HepG2 (cell line): ENCODE data around the gene MTA1. TPM values are rescaled to one million over a fixed set of nuclear protein-coding genes. Genes with fewer than 3 reads are reported as not detected.
A peak's percentile ranks its signal among the peaks of the same experiment; 100 is the strongest.

ENCODE experiments used
- CCDC6 ChIP-seq: sonication (generic); formaldehyde crosslinking; IDR thresholded peaks from 2 replicates; pipeline ENCODE4 v1.8.1; 2022; ENCODE audit warnings: mild to moderate bottlenecking, missing genetic modification reagents, moderate library complexity
- CREM ChIP-seq, 2 experiments: sonication (generic) in 1 of 2; formaldehyde crosslinking in 1 of 2; IDR thresholded peaks; 2 replicates each; pipeline versions ENCODE4 v1.4.0 to v1.6.1; 2016 to 2020; ENCODE audit warnings: antibody characterized with exemption in 1 of 2, mild to moderate bottlenecking in 1 of 2, missing genetic modification reagents in 1 of 2
- IRX3 ChIP-seq: sonication (generic); formaldehyde crosslinking; IDR thresholded peaks from 2 replicates; pipeline ENCODE4 v1.8.1; 2023; ENCODE audit warnings: mild to moderate bottlenecking, low read depth, missing genetic modification reagents, borderline replicate concordance
- JUNB ChIP-seq: sonication (generic); formaldehyde crosslinking; IDR thresholded peaks from 2 replicates; pipeline ENCODE4 v1.8.0; 2022; ENCODE audit warnings: missing genetic modification reagents, mild to moderate bottlenecking, borderline replicate concordance
- MAFF ChIP-seq: IDR thresholded peaks from 2 replicates; pipeline ENCODE4 v1.6.1; 2011; ENCODE audit warnings: low read depth, low read length, improper control_type of control experiment
- NBN ChIP-seq: fragments of 450-650 bp; conservative IDR thresholded peaks from 2 replicates; pipeline ENCODE4 v1.6.1; 2017
- SALL1 ChIP-seq: sonication (generic); formaldehyde crosslinking; IDR thresholded peaks from 2 replicates; pipeline ENCODE4 v1.8.0; 2022; ENCODE audit warnings: mild to moderate bottlenecking, missing genetic modification reagents
- STAT5B ChIP-seq: sonication (generic); formaldehyde crosslinking; IDR thresholded peaks from 2 replicates; pipeline ENCODE4 v1.4.0; 2020; ENCODE audit warnings: missing genetic modification reagents
- TRIM24 ChIP-seq: sonication (generic); formaldehyde crosslinking; IDR thresholded peaks from 2 replicates; pipeline ENCODE4 v1.8.0; 2022; ENCODE audit warnings: mild to moderate bottlenecking, missing genetic modification reagents
- YEATS2 ChIP-seq: sonication (generic); formaldehyde crosslinking; IDR thresholded peaks from 2 replicates; pipeline ENCODE4 v1.4.0; 2020; ENCODE audit warnings: missing genetic modification reagents, borderline replicate concordance
- ZFY ChIP-seq: sonication (generic); formaldehyde crosslinking; IDR thresholded peaks from 2 replicates; pipeline ENCODE4 v1.4.0; 2020; ENCODE audit warnings: missing genetic modification reagents
- ZNF24 ChIP-seq: fragments of 450-650 bp; IDR thresholded peaks from 2 replicates; pipeline ENCODE4 v1.6.1; 2017; ENCODE audit warnings: antibody characterized with exemption, mild to moderate bottlenecking
- ZNF30 ChIP-seq: sonication (generic); formaldehyde crosslinking; IDR thresholded peaks from 2 replicates; pipeline ENCODE4 v1.5.0; 2020; ENCODE audit warnings: mild to moderate bottlenecking, missing genetic modification reagents
- ZNF563 ChIP-seq: sonication (generic); formaldehyde crosslinking; IDR thresholded peaks from 2 replicates; pipeline ENCODE4 v1.8.0; 2022; ENCODE audit warnings: mild to moderate bottlenecking, moderate library complexity, missing genetic modification reagents
- ZNF652 ChIP-seq: IDR thresholded peaks from 2 replicates; pipeline ENCODE4 v1.6.1; 2016; ENCODE audit warnings: low read depth, borderline replicate concordance
- ZNF720 ChIP-seq: sonication (generic); formaldehyde crosslinking; IDR thresholded peaks from 2 replicates; pipeline ENCODE4 v1.4.0; 2020; ENCODE audit warnings: missing genetic modification reagents
- polyA plus RNA-seq, 8 experiments: library from polyadenylated mRNA; depleted of rRNA in 3 of 8; stranded (reverse) in 7 of 8; unstranded in 1 of 8; fragments of >200 nt; fragmentation: Illumina TruSeq in 4 of 8; extraction: Trizol in 4 of 8; gene quantifications; 2 replicates each; pipeline versions ENCODE4 v1.2.1 to v1.2.3, GENCODE V29; 2011 to 2016; ENCODE audit warnings: low read depth in 4 of 8, missing spikeins in 1 of 8, mixed read lengths in 1 of 8; ENCODE audit not compliant: insufficient read depth in 1 of 8
- total RNA-seq, 5 experiments: library from RNA; depleted of rRNA; stranded (reverse); fragments of >200 nt; fragmentation: Illumina TruSeq; extraction: Trizol; gene quantifications; 2 replicates each; pipeline ENCODE4 v1.2.3, GENCODE V29; 2016; ENCODE audit warnings: low read depth in 1 of 5
- TF ChIP-seq, protein P1 (sequence below): IDR thresholded peaks from 2 replicates; pipeline ENCODE4 v1.6.1; 2016; ENCODE audit warnings: missing compliant biosample characterization, missing genetic modification reagents, borderline replicate concordance
- TF ChIP-seq, protein P2 (sequence below): sonication (generic); formaldehyde crosslinking; IDR thresholded peaks from 2 replicates; pipeline ENCODE4 v1.4.0; 2020; ENCODE audit warnings: low read depth, mild to moderate bottlenecking, missing genetic modification reagents
- TF ChIP-seq, protein P3 (sequence below): sonication (generic); formaldehyde crosslinking; IDR thresholded peaks from 2 replicates; pipeline ENCODE4 v1.5.0; 2020; ENCODE audit warnings: mild to moderate bottlenecking, low read depth, missing genetic modification reagents, borderline replicate concordance
- TF ChIP-seq, protein P4 (sequence below): sonication (generic); formaldehyde crosslinking; IDR thresholded peaks from 2 replicates; pipeline ENCODE4 v1.4.0; 2020; ENCODE audit warnings: missing genetic modification reagents
- TF ChIP-seq, protein P5 (sequence below): sonication (generic); formaldehyde crosslinking; IDR thresholded peaks from 2 replicates; pipeline ENCODE4 v1.4.0; 2020; ENCODE audit warnings: missing genetic modification reagents
- TF ChIP-seq, protein P6 (sequence below): sonication (generic); formaldehyde crosslinking; IDR thresholded peaks from 2 replicates; pipeline ENCODE4 v1.8.0; 2022; ENCODE audit warnings: missing genetic modification reagents, low read depth, mild to moderate bottlenecking, borderline replicate concordance

The MTA1 gene
- total and polyA plus RNA-seq, 2 of the 13 experiments (the other 11 are each of a cell fraction or from before 2014, with no cell fraction given): 35.2 to 85.8 TPM

DNA sequence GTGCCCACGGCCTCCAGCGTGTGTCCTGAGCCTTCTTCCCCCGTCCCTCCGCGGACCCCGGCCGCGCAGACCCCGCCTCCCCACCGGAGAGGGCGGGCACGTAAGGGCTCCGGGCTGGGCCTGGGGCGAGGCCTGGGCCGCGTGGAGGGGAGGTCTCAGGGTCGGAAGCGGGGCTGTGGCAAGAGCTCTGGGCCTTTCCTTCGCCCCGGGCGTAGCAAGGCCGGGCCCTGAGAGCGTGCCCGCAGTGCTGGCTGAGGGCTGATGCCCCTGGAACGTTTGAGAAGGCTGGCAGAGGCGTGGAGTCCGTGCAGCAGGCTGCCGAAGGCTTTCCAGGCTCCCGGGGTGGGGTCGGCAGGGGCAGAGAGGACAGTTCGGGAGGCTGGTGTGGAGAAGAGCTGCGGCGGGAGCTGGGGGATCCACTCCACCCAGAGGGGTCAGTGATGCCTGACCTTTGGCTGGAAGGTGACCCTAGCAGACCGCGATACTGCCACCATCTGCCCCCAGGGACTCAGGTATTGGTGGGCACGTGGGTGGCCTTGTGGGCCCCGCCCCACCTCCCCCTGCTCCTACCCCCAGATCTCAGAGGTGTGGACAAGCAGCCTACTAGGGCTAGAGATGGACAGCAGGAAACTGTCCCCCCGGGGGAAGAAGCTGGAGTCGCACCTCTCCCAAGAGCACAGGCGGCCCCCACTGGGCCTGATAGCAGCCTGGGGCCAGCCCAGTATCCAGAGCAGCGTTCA is 20.7 kb upstream of the MTA1 start (continued):
- no peak for TF ChIP-seq STAT5B (CRISPR knock-in tag)
- 0 out of 2 replicates have a peak, but pooled peaks have one; percentile 87 for TF ChIP-seq ZNF563 (CRISPR knock-in tag)
- TF ChIP-seq, protein P1, sequence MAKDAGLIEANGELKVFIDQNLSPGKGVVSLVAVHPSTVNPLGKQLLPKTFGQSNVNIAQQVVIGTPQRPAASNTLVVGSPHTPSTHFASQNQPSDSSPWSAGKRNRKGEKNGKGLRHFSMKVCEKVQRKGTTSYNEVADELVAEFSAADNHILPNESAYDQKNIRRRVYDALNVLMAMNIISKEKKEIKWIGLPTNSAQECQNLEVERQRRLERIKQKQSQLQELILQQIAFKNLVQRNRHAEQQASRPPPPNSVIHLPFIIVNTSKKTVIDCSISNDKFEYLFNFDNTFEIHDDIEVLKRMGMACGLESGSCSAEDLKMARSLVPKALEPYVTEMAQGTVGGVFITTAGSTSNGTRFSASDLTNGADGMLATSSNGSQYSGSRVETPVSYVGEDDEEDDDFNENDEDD (CRISPR knock-in tag): peak; percentile 54; the same call in 1 of the 2 replicates
- TF ChIP-seq ZNF24: no peak
- peak; percentile 80 for TF ChIP-seq YEATS2
- 0 out of 2 replicates have a peak, but pooled peaks have one; percentile 42 for TF ChIP-seq JUNB
- TF ChIP-seq, protein P2, sequence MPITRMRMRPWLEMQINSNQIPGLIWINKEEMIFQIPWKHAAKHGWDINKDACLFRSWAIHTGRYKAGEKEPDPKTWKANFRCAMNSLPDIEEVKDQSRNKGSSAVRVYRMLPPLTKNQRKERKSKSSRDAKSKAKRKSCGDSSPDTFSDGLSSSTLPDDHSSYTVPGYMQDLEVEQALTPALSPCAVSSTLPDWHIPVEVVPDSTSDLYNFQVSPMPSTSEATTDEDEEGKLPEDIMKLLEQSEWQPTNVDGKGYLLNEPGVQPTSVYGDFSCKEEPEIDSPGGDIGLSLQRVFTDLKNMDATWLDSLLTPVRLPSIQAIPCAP: no peak
- no peak for TF ChIP-seq MAFF
- TF ChIP-seq ZNF30: peak; percentile 93
- TF ChIP-seq ZFY (CRISPR knock-in tag): peak; percentile 94
- TF ChIP-seq ZNF652 (CRISPR knock-in tag): no peak
- TF ChIP-seq, protein P3, sequence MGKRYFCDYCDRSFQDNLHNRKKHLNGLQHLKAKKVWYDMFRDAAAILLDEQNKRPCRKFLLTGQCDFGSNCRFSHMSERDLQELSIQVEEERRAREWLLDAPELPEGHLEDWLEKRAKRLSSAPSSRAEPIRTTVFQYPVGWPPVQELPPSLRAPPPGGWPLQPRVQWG (CRISPR knock-in tag): no peak
- TF ChIP-seq ZNF720 (CRISPR knock-in tag): peak; percentile 75; the same call in 1 of the 2 replicates
- TF ChIP-seq IRX3 (CRISPR knock-in tag): no peak
- TF ChIP-seq, protein P4, sequence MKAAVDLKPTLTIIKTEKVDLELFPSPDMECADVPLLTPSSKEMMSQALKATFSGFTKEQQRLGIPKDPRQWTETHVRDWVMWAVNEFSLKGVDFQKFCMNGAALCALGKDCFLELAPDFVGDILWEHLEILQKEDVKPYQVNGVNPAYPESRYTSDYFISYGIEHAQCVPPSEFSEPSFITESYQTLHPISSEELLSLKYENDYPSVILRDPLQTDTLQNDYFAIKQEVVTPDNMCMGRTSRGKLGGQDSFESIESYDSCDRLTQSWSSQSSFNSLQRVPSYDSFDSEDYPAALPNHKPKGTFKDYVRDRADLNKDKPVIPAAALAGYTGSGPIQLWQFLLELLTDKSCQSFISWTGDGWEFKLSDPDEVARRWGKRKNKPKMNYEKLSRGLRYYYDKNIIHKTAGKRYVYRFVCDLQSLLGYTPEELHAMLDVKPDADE: 0 out of 2 replicates have a peak, but pooled peaks have one; percentile 38
- TF ChIP-seq, protein P5, sequence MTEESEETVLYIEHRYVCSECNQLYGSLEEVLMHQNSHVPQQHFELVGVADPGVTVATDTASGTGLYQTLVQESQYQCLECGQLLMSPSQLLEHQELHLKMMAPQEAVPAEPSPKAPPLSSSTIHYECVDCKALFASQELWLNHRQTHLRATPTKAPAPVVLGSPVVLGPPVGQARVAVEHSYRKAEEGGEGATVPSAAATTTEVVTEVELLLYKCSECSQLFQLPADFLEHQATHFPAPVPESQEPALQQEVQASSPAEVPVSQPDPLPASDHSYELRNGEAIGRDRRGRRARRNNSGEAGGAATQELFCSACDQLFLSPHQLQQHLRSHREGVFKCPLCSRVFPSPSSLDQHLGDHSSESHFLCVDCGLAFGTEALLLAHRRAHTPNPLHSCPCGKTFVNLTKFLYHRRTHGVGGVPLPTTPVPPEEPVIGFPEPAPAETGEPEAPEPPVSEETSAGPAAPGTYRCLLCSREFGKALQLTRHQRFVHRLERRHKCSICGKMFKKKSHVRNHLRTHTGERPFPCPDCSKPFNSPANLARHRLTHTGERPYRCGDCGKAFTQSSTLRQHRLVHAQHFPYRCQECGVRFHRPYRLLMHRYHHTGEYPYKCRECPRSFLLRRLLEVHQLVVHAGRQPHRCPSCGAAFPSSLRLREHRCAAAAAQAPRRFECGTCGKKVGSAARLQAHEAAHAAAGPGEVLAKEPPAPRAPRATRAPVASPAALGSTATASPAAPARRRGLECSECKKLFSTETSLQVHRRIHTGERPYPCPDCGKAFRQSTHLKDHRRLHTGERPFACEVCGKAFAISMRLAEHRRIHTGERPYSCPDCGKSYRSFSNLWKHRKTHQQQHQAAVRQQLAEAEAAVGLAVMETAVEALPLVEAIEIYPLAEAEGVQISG (CRISPR knock-in tag): no peak
- no peak for TF ChIP-seq NBN
- no peak for TF ChIP-seq CREM (IDR thresholded peaks at IDR 0.05)
- no peak for TF ChIP-seq CREM (CRISPR knock-in tag; IDR thresholded peaks at IDR 0.05)
- TF ChIP-seq, protein P6, sequence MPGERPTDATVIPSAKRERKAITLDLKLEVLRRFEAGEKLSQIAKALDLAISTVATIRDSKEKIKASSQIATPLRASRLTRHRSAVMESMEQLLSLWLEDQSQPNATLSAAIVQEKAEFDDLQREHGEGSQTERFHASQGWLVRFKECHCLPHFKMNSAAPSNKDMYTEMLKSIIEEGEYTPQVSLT (CRISPR knock-in tag): no peak
- TF ChIP-seq SALL1 (CRISPR knock-in tag): no peak; the same call in 1 of the 2 replicates
- TF ChIP-seq CCDC6 (CRISPR knock-in tag): peak; percentile 92
- TF ChIP-seq TRIM24: no peak
